ENCODE data around the gene SNX18.
A peak's percentile ranks its signal among the peaks of the same experiment; 100 is the strongest.

DNA sequence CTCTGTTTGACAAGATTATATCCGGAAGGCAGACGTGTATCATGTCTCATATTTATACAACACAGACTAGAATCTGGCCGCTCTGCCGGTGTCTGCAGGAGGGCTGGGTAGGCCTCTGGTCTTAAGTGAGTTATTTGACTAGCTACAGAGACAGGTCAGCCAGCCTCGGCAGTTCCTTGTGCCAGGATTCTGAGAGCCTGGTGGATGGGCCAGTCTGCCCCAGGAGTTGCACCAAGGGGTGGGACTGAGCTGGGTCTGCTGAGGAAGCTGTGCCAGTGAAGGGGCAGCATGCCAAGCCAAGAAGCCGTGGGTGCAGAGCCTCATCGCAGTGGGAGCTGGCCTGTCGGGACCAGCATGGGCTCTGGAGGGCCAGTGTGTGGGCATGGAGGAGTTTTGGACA is 7.1 kb downstream of the SNX18 start:
- TF ChIP-seq POLR2A (IDR thresholded peaks at IDR 0.05), result peak in 1 of 2 donors; percentile 25
- TF ChIP-seq, protein P1, sequence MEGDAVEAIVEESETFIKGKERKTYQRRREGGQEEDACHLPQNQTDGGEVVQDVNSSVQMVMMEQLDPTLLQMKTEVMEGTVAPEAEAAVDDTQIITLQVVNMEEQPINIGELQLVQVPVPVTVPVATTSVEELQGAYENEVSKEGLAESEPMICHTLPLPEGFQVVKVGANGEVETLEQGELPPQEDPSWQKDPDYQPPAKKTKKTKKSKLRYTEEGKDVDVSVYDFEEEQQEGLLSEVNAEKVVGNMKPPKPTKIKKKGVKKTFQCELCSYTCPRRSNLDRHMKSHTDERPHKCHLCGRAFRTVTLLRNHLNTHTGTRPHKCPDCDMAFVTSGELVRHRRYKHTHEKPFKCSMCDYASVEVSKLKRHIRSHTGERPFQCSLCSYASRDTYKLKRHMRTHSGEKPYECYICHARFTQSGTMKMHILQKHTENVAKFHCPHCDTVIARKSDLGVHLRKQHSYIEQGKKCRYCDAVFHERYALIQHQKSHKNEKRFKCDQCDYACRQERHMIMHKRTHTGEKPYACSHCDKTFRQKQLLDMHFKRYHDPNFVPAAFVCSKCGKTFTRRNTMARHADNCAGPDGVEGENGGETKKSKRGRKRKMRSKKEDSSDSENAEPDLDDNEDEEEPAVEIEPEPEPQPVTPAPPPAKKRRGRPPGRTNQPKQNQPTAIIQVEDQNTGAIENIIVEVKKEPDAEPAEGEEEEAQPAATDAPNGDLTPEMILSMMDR (IDR thresholded peaks at IDR 0.05), result no peak

Measured in thyroid gland (tissue), 4 donors.